GM12878 (cell line): ENCODE results near the gene ARHGEF7. TPM values are rescaled to one million over a fixed set of nuclear protein-coding genes. Genes with fewer than 3 reads are reported as not detected.

Experiments used
- ATF2 ChIP-seq: IDR thresholded peaks from 2 replicates; pipeline ENCODE4 v1.6.1; 2012; ENCODE audit warnings: low read length, inconsistent platforms
- BHLHE40 ChIP-seq, 2 experiments: fragments of 450-650 bp in 1 of 2; IDR thresholded peaks; 2 replicates each; pipeline ENCODE4 v1.6.1; 2011 to 2017; ENCODE audit warnings: low read depth in 2 of 2, borderline replicate concordance in 1 of 2, improper control_type of control experiment in 1 of 2, low read length in 1 of 2, mild to moderate bottlenecking in 1 of 2
- BMI1 ChIP-seq: fragments of 450-650 bp; IDR thresholded peaks from 2 replicates; pipeline ENCODE4 v1.6.1; 2016; ENCODE audit warnings: mild to moderate bottlenecking, moderate library complexity, borderline replicate concordance
- GABPA ChIP-seq: IDR thresholded peaks from 2 replicates; pipeline ENCODE4 v1.6.1; 2014; ENCODE audit warnings: antibody characterized with exemption, low read depth, mild to moderate bottlenecking, inconsistent platforms
- HDAC2 ChIP-seq: fragments of 200-600 bp; sonication (generic); IDR thresholded peaks from 2 replicates; pipeline ENCODE4 v1.6.1; 2017
- IKZF1 ChIP-seq: fragments of 450-650 bp; conservative IDR thresholded peaks from 2 replicates; pipeline ENCODE4 v1.6.1; 2017; ENCODE audit warnings: antibody characterized with exemption, mild to moderate bottlenecking
- IRF3 ChIP-seq: fragments of 450-650 bp; IDR thresholded peaks from 2 replicates; pipeline ENCODE4 v1.6.1; 2014; ENCODE audit warnings: mild to moderate bottlenecking
- KLF5 ChIP-seq: fragments of 450-650 bp; IDR thresholded peaks from 2 replicates; pipeline ENCODE4 v1.6.1; 2014; ENCODE audit warnings: mild to moderate bottlenecking; ENCODE audit not compliant: partially characterized antibody
- MEF2A ChIP-seq: IDR thresholded peaks from 2 replicates; pipeline ENCODE4 v1.6.1; 2011; ENCODE audit warnings: low read depth, mild to moderate bottlenecking, low read length, moderate library complexity; ENCODE audit not compliant: insufficient read depth
- MLLT1 ChIP-seq: fragments of 450-650 bp; IDR thresholded peaks from 2 replicates; pipeline ENCODE4 v1.6.1; 2016; ENCODE audit warnings: mild to moderate bottlenecking
- NFIC ChIP-seq: IDR thresholded peaks from 2 replicates; pipeline ENCODE4 v1.6.1; 2012; ENCODE audit warnings: low read depth, mild to moderate bottlenecking, inconsistent platforms, low read length, moderate library complexity
- NFXL1 ChIP-seq: fragments of 450-650 bp; IDR thresholded peaks from 2 replicates; pipeline ENCODE4 v1.6.1; 2017; ENCODE audit warnings: antibody characterized with exemption, mild to moderate bottlenecking, borderline replicate concordance
- NKRF ChIP-seq: fragments of 450-650 bp; conservative IDR thresholded peaks from 2 replicates; pipeline ENCODE4 v1.6.1; 2017; ENCODE audit warnings: mild to moderate bottlenecking, moderate library complexity
- NR2C1 ChIP-seq: fragments of 450-650 bp; IDR thresholded peaks from 2 replicates; pipeline ENCODE4 v1.6.1; 2017; ENCODE audit warnings: antibody characterized with exemption, mild to moderate bottlenecking, moderate library complexity
- PAX8 ChIP-seq: fragments of 450-650 bp; IDR thresholded peaks from 2 replicates; pipeline ENCODE4 v1.6.1; 2017; ENCODE audit warnings: mild to moderate bottlenecking, moderate library complexity
- POLR2AphosphoS2 ChIP-seq: IDR thresholded peaks from 2 replicates; pipeline ENCODE4 v1.6.1; 2011; ENCODE audit warnings: low read depth, mild to moderate bottlenecking, low read length, improper control_type of control experiment, moderate library complexity
- SREBF2 ChIP-seq: IDR thresholded peaks from 2 replicates; pipeline ENCODE4 v1.6.1; 2012; ENCODE audit warnings: mild to moderate bottlenecking, low read length
- STAT3 ChIP-seq: IDR thresholded peaks from 2 replicates; pipeline ENCODE4 v1.6.1; 2011; ENCODE audit warnings: low read depth, low read length, improper control_type of control experiment
- SUPT20H ChIP-seq: IDR thresholded peaks from 2 replicates; pipeline ENCODE4 v1.6.1; 2011; ENCODE audit warnings: low read depth, mild to moderate bottlenecking, low read length, moderate library complexity, borderline replicate concordance; ENCODE audit not compliant: control insufficient read depth
- TCF3 ChIP-seq: IDR thresholded peaks from 2 replicates; pipeline ENCODE4 v1.6.1; 2012; ENCODE audit warnings: low read depth, mild to moderate bottlenecking, low read length, borderline replicate concordance; ENCODE audit not compliant: insufficient read depth
- USF2 ChIP-seq: IDR thresholded peaks from 2 replicates; pipeline ENCODE4 v1.6.1; 2011; ENCODE audit warnings: low read depth, low read length, improper control_type of control experiment, borderline replicate concordance
- WRNIP1 ChIP-seq: IDR thresholded peaks from 2 replicates; pipeline ENCODE4 v1.6.1; 2011; ENCODE audit warnings: low read depth, low read length, improper control_type of control experiment, borderline replicate concordance
- ZNF274 ChIP-seq: IDR thresholded peaks from one replicate; pipeline ENCODE4 v1.8.0; 2011; ENCODE audit not compliant: insufficient read length, insufficient read depth
- ZNF384 ChIP-seq: IDR thresholded peaks from 2 replicates; pipeline ENCODE4 v1.6.1; 2012; ENCODE audit warnings: low read depth, mild to moderate bottlenecking, low read length, improper control_type of control experiment, borderline replicate concordance
- polyA plus RNA-seq, 11 experiments: library from polyadenylated mRNA; depleted of rRNA in 4 of 11; unstranded in 6 of 11; stranded (reverse) in 5 of 11; fragments of >200 nt; fragmentation: Nextera tagmentation in 4 of 11; fragmentation: Illumina TruSeq in 1 of 11; extraction: Ambion mirVana in 4 of 11; extraction: Trizol in 1 of 11; gene quantifications; 1 replicate in 1 of 11; 2 replicates in 10 of 11; pipeline versions ENCODE4 v1.2.1 to v1.2.3, GENCODE V29; 2011 to 2016; ENCODE audit warnings: inconsistent platforms in 2 of 11, missing spikeins in 2 of 11, low read depth in 1 of 11
- total RNA-seq, 4 experiments: library from RNA; depleted of rRNA in 3 of 4; stranded (reverse); fragments of >200 nt in 3 of 4; fragmentation: Illumina TruSeq in 1 of 4; extraction: Trizol in 1 of 4; gene quantifications; 2 replicates each; pipeline versions ENCODE4 v1.2.1 to v1.2.3, GENCODE V29; 2013 to 2021

Gene ARHGEF7
- total and polyA plus RNA-seq, 10 of the 15 experiments (the other 5 are each of a cell fraction or from before 2014, with no cell fraction given), result 4.7 to 65.5 (median 36.6) TPM

- TF ChIP-seq TCF3, result no peak
- peak; percentile 87; the same call in 1 of the 2 replicates for TF ChIP-seq NKRF
- TF ChIP-seq HDAC2, result no peak
- no peak for TF ChIP-seq ATF2
- peak in 1 of 2 experiments; percentile 57; a peak in 1 of 4 replicates for TF ChIP-seq BHLHE40 (IDR thresholded peaks at IDR 0.05; ENCODE audit: borderline replicate concordance in 1 of 2, low read depth in 2 of 2, low read length in 1 of 2)
- no peak for TF ChIP-seq ZNF274
- no peak for TF ChIP-seq USF2
- TF ChIP-seq STAT3, result no peak
- TF ChIP-seq ZNF384, result no peak
- no peak for TF ChIP-seq WRNIP1
- TF ChIP-seq SREBF2, result peak; percentile 20; the same call in 1 of the 2 replicates
- no peak for TF ChIP-seq NFIC
- TF ChIP-seq KLF5, result peak; percentile 57
- TF ChIP-seq NFXL1, result no peak; the same call in 1 of the 2 replicates
- peak; percentile 49 for TF ChIP-seq NR2C1
- peak; percentile 92 for TF ChIP-seq GABPA
- no peak for TF ChIP-seq SUPT20H
- TF ChIP-seq PAX8, result no peak
- no peak for TF ChIP-seq IRF3
- TF ChIP-seq BMI1, result no peak
- no peak for TF ChIP-seq MLLT1
- no peak for TF ChIP-seq MEF2A
- TF ChIP-seq POLR2AphosphoS2, result peak; percentile 66; the same call in 1 of the 2 replicates
- peak; percentile 91 for TF ChIP-seq IKZF1
Observed at GRCh38 chr13:111153279-111153976, 38.3 kb downstream of the ARHGEF7 start (continued).
